Neural crest cell (in vitro differentiated cells): ENCODE data around the gene FBN2. TPM values are rescaled to one million over a fixed set of nuclear protein-coding genes. Genes with fewer than 3 reads are reported as not detected.
"Not testable (repeated sequence)": the region's sequence is repeated elsewhere in the genome, so short reads cannot be mapped to it uniquely, and the experiment has no call there.

ENCODE experiments used
- DNase-seq: peaks from one replicate; pipeline ENCODE4 v3.0.0; 2021; ENCODE audit warnings: low read depth, mixed read lengths, low spot score
- H3K27ac Mint-ChIP-seq: one replicate; pipeline ENCODE4 v1.8.0; 2021; ENCODE audit warnings: mild to moderate bottlenecking, mixed read lengths; ENCODE audit not compliant: unreplicated experiment
- H3K27me3 Mint-ChIP-seq: 2 replicates; pipeline ENCODE4 v1.8.0; 2021; ENCODE audit warnings: low read depth, mild to moderate bottlenecking, mixed read lengths
- H3K36me3 Mint-ChIP-seq: 2 replicates; pipeline ENCODE4 v1.8.0; 2021; ENCODE audit warnings: low read depth, mild to moderate bottlenecking, mixed read lengths
- H3K4me1 Mint-ChIP-seq: 2 replicates; pipeline ENCODE4 v1.8.0; 2021; ENCODE audit warnings: mixed read lengths
- H3K4me3 Mint-ChIP-seq: one replicate; pipeline ENCODE4 v1.8.0; 2021; ENCODE audit warnings: mild to moderate bottlenecking, mixed read lengths
- H3K9me3 Mint-ChIP-seq: 2 replicates; pipeline ENCODE4 v1.8.0; 2021; ENCODE audit warnings: mixed read lengths
- total RNA-seq: library from RNA; stranded (reverse); gene quantifications from 2 replicates; pipeline ENCODE4 v1.2.1, GENCODE V29; 2021
- TF ChIP-seq, protein P1 (sequence below): fragments of 200-600 bp; sonication (generic); conservative IDR thresholded peaks from 2 replicates; pipeline ENCODE4 v1.5.0; 2021; ENCODE audit warnings: antibody characterized with exemption, mild to moderate bottlenecking

Gene FBN2
- total RNA-seq, 1 donor from 2014 or later = 58.3 TPM

- no peak for DNase-seq
- H3K27ac Mint-ChIP-seq = no peak overlapping the region
- H3K9me3 Mint-ChIP-seq = peaks cover under 1% of the 10 kb centered on the region
- TF ChIP-seq, protein P1, sequence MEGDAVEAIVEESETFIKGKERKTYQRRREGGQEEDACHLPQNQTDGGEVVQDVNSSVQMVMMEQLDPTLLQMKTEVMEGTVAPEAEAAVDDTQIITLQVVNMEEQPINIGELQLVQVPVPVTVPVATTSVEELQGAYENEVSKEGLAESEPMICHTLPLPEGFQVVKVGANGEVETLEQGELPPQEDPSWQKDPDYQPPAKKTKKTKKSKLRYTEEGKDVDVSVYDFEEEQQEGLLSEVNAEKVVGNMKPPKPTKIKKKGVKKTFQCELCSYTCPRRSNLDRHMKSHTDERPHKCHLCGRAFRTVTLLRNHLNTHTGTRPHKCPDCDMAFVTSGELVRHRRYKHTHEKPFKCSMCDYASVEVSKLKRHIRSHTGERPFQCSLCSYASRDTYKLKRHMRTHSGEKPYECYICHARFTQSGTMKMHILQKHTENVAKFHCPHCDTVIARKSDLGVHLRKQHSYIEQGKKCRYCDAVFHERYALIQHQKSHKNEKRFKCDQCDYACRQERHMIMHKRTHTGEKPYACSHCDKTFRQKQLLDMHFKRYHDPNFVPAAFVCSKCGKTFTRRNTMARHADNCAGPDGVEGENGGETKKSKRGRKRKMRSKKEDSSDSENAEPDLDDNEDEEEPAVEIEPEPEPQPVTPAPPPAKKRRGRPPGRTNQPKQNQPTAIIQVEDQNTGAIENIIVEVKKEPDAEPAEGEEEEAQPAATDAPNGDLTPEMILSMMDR = no peak
- H3K27me3 Mint-ChIP-seq = no peaks in the 10 kb centered on the region
- no peak overlapping the region for H3K4me3 Mint-ChIP-seq
- peaks cover 24% of the 10 kb centered on the region for H3K36me3 Mint-ChIP-seq
- peaks cover 35% of the 10 kb centered on the region for H3K4me1 Mint-ChIP-seq
These were observed 130.1 kb downstream of the FBN2 start for GRCh38 chr5:128407944-128408343.

- Mint-ChIP-seq H3K4me3 (no peak overlapping the region), H3K9me3 (no peaks in the 10 kb centered on the region), H3K36me3 (peaks cover 24% of the 10 kb centered on the region), H3K4me1 (peaks cover 44% of the 10 kb centered on the region), H3K27ac (no peak overlapping the region), H3K27me3 (no peaks in the 10 kb centered on the region)
- no peak for DNase-seq
- TF ChIP-seq, protein P1 = no peak
These were observed 131.2 kb downstream of the FBN2 start for GRCh38 chr5:128406803-128407202.

DNA sequence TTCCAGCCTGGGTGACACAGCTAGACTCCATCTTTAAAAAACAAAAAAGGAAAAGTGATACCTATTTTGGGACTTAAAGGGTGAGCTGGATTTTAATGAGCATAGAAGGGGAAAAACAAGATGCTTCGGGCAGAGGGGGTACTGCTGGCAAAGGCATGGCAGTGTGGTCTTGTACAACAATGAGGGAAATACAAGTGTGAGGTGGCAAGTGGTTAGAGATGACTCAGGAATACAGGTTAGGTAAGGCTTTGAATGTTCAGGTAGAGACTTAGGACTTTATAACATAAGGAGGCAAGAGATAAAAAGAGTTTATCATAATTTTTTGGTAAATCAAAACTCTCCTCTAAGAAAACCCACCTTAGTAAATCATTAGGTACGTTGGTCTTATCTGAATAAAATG is 132.9 kb downstream of the FBN2 start:
- Mint-ChIP-seq H3K27me3 (no peaks in the 10 kb centered on the region), H3K4me1 (peaks cover 44% of the 10 kb centered on the region), H3K27ac (peak overlapping the region; percentile 73), H3K9me3 (peaks cover 3% of the 10 kb centered on the region), H3K4me3 (no peak overlapping the region), H3K36me3 (peaks cover 21% of the 10 kb centered on the region)
- DNase-seq = no peak
- TF ChIP-seq, protein P1 = no peak

GRCh38 chr5:128403333-128403732 is 134.7 kb downstream of the FBN2 start:
- Mint-ChIP-seq H3K4me3 (no peak overlapping the region), H3K27ac (no peak overlapping the region), H3K4me1 (peaks cover 39% of the 10 kb centered on the region), H3K27me3 (no peaks in the 10 kb centered on the region), H3K9me3 (peaks cover 7% of the 10 kb centered on the region), H3K36me3 (peaks cover 27% of the 10 kb centered on the region)
- DNase-seq = no peak
- TF ChIP-seq, protein P1 = no peak

DNA sequence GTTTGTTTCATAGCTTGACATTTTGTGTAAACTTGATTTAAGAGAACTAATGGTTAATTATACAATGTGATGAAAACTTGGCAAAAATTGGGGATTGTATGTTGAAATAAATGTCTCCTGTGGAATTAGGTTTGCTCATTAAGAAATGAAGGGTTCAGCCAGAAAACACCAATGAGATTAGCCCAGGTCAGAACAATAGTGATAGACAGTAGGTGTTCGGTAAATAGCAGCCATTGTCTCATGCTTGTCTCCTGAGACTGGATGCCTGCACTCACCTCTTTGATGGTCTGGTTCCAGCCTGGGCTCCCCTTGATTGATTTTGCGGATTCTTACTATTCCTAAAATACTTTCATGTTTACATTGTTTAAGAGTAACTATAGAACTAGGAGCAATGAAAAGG is 135.5 kb downstream of the FBN2 start:
- Mint-ChIP-seq H3K4me1 (peaks cover 39% of the 10 kb centered on the region), H3K27me3 (no peaks in the 10 kb centered on the region), H3K36me3 (peaks cover 24% of the 10 kb centered on the region), H3K4me3 (no peak overlapping the region), H3K27ac (no peak overlapping the region), H3K9me3 (peaks cover 7% of the 10 kb centered on the region)
- TF ChIP-seq, protein P1 = no peak
- DNase-seq = no peak

GRCh38 chr5:128400766-128401165 is 137.3 kb downstream of the FBN2 start:
- H3K4me3 Mint-ChIP-seq, H3K27ac Mint-ChIP-seq, H3K27me3 Mint-ChIP-seq, H3K9me3 Mint-ChIP-seq, DNase-seq: not testable (repeated sequence)
- peaks cover 18% of the 10 kb centered on the region for H3K36me3 Mint-ChIP-seq
- H3K4me1 Mint-ChIP-seq = peaks cover 25% of the 10 kb centered on the region
